ENCODE data around the gene DDRGK1. TPM values are rescaled to one million over a fixed set of nuclear protein-coding genes. Genes with fewer than 3 reads are reported as not detected.
A peak's percentile ranks its signal among the peaks of the same experiment; 100 is the strongest.
"Not testable (repeated sequence)": the region's sequence is repeated elsewhere in the genome, so short reads cannot be mapped to it uniquely, and the experiment has no call there.

DDRGK1 gene
- total RNA-seq, 2 donors from 2014 or later: 50.4 to 70.3 TPM

DNA sequence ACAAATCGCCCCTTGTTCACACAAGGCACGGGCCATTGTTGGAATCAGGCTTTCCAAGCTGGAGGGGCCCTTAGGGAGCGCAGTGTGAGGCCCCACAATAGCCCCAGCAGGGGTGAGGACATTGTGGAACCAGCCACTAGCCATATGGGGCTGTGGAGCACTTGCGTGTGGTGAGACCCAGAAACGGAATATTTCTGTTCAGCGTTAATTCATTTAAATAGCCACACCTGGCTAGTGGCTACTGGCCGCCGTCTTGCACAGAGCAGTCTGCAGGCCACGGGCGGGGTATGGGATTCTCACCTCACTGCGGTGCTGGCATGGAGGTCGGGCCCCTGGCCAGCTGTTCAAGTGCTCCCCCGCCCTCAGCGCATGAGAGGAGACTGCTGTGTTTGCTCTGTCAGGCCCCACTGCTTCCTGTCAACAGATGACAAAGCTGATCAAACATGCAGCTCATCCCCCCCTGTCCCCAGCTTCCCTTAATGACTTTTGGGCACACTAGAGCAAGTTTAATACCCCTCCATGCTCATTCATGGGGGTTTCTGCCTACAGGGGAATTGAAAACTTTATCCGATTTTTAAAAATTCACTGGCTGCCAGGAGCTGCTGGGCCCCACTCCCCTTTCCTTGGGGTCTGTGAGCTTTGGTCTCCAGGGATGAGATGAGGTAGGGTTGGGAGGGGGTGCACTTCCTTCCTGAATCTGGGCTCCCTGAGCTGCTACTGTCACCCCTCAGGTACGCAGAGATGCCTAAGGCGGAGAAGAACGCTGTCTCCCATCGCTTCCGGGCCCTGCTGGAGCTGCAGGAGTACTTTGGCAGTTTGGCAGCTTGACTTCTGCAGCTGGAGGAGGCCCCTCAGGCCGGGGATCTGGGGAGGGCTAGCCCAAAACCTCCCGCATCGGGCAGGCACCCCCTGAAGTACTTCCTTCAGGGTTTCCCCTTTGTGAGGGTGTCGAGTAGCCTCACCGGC is 18.4 kb upstream of the DDRGK1 start:
- ATAC-seq (peak; percentile 17), DNase-seq (peak in 1 of 2 donors; percentile 33)
- intact Hi-C loops (cut with DNase I, micrococcal nuclease): loop anchor here in 1 of 2 donors (10.0 kb wide), 1 partner anchor 52 kb away; no protein-coding TSS in a partner anchor

DNA sequence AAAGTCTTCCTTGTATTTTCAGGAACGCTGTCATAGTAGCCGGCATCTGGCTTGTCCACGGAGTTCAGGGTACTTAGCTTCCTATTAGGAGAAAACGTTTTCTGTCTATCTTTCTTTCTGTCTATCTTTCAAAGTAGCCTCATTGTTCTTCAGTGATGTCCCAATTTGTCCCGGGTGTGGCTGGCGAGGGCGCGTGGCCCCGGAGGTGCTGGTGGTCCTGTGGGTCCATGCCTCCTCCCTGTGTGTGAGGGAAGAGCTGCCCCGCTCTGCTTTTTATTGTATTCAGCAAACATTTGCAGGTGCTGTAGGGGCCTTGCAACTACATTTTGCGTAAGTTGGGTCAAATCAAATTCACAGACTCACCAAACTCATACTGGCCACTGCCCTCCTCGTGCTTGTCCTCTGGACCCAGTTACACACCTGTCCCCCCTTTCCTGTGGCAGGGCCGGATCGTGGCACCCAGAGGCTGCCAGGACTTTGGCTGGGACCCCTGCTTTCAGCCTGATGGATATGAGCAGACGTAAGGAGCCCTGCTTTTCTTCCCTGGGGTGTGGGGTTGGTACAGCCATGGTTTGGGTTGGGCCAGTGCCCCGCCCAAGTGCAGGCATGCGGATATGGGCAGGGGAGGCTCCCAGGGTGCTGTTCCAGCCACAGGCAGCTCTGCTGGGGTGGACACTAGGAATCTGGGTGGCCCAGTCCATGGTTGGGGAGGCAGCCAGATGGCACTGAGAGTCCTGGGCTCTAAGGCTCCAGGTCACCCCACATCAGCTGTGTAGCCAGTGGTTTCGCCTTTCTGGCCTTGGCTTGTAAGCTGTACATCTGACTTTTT is 17.1 kb upstream of the DDRGK1 start:
- intact Hi-C loops (cut with DNase I, micrococcal nuclease): loop anchor here in 1 of 2 donors (10.0 kb wide), 1 partner anchor 53 kb away; no protein-coding TSS in a partner anchor
- DNase-seq (peak; percentile 46 to 55), ATAC-seq (peak; percentile 78)

DNA sequence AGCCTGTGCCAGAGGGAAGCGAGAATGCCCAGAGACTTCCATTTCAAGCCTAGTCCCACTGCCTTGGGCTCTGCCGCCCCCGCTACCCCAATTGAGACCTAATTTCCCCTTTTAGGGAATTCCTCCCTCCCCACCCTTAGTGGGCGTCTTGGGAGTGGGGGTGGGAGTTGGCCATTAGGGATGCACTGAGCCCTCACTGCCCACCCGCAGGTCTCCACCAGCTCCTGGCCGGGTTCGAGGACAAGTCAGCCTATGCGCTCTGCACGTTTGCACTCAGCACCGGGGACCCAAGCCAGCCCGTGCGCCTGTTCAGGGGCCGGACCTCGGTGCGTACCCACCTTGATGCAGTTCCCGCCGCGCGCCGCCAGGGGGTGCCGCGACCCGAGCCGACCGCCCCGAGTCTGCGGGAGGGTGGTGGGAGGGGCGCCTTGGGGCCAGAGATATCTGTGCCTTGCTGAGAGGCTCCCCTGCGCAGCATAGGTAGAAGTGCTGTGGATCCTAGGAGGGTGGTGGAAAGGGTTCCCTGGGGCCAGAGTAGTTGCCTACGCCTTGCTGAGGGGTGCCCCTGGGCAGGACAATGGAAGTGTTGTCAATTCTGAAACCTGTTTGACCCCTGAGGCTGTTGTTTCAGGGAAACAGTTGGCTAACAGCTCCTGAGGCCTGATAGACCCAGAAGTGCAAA is 14.0 kb upstream of the DDRGK1 start:
- peak in 1 of 2 donors; percentile 57 for DNase-seq
- peak; percentile 74 for ATAC-seq
- intact Hi-C loops (cut with DNase I, micrococcal nuclease): no loop called here

DNA sequence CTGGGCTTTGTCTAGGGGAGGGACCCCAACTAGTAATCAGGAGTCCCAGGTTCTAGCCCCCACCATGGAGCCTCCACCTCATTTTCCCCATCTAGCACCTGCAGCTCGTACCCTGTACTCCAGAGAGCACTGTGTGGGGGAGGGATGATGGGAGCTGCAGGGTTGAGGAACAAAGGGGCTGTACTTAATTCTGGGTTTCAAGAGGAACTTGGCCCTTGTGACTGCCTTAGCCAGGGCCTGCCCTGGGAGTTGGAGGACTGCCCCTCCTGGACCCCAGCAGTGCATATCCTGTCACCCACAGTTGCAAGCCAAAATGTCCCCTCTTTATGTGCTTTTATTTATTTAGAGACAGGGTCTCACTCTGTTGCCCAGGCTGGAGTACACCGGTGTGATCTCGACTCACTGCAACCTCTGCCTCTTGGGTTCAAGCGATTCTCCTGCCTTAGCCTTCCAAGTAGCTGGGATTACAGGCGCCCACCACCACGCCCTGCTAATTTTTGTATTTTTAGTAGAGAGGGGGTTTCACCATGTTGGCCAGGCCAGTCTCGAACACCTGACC is 11.0 kb upstream of the DDRGK1 start:
- DNase-seq; intact Hi-C loops (cut with DNase I, micrococcal nuclease); ATAC-seq: not testable (repeated sequence)

DNA sequence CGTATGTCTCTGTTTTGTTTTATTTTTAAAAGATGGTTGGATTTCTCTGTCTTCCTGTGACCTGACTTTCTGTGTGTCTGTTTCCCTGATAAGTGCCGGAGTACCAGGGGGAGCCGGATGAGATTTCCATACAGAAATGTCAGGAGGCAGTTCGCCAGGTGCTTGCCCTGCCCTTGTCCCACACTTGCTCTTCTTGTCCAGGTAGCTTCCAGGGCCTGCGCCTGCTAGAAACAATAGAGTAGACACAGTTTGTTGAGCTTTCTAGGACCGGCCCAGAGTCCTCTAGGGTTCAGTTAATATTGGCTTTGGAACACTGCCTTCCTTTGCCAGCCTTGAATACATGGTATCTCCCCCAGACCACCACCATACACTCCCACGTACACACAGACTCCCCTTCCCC is 8.7 kb upstream of the DDRGK1 start:
- no peak for DNase-seq
- intact Hi-C loops (cut with DNase I, micrococcal nuclease): no loop called here
- ATAC-seq: no peak

DNA sequence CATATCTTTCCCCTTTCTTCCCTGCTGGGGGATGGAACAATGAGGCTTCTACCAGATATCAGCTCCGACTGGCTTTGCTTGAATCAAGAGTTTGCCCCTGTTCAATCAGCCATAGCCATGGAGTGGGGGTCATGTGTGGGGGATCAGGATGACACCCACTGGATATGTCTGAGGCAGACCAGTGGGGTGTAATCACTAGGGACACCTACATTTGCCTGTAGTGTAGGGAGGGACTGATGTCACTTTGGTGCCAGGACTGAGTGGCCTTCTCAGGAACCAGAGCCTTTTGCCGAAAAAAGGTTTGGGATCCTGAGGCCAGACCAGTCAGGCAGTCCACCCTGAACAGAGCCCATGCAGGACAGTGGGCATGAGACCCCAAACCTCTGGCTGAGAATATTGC is 5.9 kb upstream of the DDRGK1 start:
- intact Hi-C loops (cut with DNase I, micrococcal nuclease): no loop called here
- no peak for DNase-seq
- ATAC-seq: no peak

DNA sequence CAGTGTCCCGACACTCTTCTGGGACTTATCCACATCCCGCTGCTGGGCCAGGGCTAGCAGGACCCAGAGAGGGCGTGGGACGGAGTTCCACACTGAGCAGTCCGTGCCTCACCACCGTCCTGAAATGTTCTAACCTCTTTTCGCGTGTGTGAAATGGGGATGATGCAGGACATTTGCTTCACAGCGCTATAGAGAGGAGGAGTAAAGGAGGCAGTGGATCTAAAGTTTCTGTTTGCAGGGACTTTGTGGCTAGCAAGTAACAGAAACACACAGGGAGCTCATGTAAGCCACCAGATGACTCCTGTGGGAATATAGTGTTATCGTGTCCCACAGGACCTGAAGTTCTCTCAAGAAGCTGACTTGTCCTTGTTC is 5.5 kb upstream of the DDRGK1 start:
- peak; percentile 55 for ATAC-seq
- no peak for DNase-seq
- intact Hi-C loops (cut with DNase I, micrococcal nuclease): no loop called here

DNA sequence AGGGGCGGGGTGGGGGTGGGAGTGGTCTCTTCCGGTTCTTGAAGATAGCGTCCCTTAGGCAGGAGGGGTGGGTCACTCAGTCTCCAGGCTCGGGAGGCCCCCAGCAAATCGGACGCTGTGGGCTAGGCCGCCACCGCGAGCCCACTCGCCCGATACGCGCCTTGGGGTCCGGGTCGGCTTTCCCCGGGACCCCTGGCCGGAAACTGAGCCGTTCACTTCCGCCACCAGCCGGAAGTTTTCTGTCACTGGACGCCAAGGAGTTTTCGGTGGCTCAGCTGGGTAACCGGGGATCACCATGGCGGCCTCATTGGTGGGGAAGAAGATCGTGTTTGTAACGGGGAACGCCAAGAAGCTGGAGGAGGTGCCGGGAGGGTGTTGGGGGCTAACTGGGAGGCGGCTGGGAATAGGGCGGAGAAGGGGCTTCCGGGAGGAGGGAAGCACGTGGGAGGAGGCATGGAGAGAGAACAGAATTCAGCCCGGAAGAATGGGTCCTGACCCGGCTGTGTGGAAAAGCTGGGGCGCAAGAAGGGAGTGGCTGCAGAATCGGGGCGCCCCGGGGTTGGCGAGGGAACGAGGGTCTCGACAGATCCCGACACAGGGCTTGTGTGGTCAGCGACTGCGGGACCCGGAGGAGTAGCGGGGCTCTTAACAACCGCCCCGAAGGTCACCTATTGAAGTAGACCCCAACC is 4.9 kb upstream of the DDRGK1 start, which contains the start of gene ITPA:
ITPA (plus strand) TSS at position 242 of the 689 bp plus-strand sequence; CDS start at position 296, 54 bp downstream.
- DNase-seq: peak; percentile 38 to 65
- peak; percentile 61 for ATAC-seq
- intact Hi-C loops (cut with DNase I, micrococcal nuclease): no loop called here

DNA sequence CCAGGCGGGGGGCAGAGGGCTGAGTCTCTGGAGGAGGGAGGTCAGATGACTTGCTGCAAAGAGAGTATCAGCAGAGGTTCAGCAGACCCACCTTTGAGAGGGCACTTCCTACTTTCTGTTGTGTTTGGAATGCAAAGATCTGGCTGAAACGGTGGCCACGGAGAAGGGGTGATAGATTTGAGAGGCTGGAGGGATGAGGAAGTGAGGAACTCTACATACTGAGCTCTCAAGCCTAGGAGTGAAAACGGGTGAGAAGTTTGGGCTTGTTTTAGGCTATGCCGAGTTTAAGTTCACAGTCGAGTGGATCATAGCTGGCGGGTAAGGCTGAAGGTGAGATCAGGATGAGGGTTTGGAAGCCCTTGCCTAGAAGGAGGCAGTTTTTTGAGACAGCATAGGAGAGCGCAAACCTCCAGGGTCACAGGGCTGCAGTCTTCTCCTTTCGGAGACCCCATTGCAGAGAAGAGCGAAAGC is 4.3 kb upstream of the DDRGK1 start:
- ATAC-seq (peak; percentile 6), DNase-seq (peak in 1 of 2 donors; percentile 11)
- intact Hi-C loops (cut with DNase I, micrococcal nuclease): no loop called here

DNA sequence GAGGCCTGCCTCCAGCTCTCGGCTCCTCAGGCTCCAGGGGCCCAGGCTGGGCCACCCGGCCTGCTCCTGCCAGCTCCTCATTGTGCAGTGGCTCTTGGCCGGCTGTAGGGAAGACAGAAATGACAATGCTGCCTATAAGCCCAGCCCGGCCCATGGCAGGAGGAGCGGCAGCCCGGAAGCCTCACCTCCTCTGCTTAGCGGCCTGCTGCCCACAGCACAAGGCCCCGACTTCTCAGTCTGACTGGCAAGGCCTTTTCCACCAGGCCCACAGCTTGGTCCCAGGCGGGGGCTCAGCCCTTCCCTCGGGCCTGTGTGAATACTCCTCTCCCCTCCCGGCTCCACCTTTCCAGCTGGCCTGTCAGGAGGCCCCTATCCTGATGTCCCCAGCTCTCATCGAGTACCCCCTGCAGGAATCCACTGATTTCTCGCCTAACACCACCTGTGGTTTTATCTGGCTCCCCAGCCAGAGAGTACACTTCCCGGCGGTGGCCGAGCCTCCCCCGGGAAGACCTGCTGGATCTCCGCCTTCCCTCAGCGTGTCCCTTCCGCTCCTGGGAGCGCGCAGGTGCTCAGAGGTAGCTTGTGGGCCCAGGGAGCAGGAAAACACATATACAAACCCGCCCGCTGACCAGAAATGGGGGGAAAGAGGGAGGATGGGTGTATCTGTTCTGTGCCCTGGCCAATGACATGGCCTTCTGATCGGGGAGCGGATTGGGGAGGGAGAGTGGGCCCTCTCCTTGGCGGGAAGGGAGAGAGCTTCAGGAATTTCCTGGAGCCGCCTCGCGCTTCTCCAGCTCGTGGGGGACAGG is 963 bp downstream of the DDRGK1 start:
- intact Hi-C loops (cut with DNase I, micrococcal nuclease): no loop called here
- peak; percentile 53 for ATAC-seq
- peak; percentile 40 to 52 for DNase-seq

DNA sequence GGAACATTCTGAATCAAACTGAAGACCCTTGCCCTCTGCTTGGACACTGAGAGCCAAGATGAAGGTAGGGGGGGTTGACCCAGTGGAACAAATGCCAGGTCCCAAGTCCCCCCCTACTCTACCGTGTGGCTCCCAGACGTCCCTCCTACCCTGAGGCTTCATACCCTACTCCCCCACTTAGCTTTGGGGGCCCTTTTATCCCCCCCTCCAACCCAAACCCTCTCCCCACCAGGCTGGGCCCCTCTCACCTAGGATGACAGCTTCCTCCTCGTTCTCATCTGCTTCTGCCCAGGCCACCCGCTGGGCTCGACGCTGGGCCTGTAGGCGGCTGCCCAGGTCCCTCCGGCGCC is 1.5 kb downstream of the DDRGK1 start:
- intact Hi-C loops (cut with DNase I, micrococcal nuclease): no loop called here
- ATAC-seq: no peak
- DNase-seq: no peak

DNA sequence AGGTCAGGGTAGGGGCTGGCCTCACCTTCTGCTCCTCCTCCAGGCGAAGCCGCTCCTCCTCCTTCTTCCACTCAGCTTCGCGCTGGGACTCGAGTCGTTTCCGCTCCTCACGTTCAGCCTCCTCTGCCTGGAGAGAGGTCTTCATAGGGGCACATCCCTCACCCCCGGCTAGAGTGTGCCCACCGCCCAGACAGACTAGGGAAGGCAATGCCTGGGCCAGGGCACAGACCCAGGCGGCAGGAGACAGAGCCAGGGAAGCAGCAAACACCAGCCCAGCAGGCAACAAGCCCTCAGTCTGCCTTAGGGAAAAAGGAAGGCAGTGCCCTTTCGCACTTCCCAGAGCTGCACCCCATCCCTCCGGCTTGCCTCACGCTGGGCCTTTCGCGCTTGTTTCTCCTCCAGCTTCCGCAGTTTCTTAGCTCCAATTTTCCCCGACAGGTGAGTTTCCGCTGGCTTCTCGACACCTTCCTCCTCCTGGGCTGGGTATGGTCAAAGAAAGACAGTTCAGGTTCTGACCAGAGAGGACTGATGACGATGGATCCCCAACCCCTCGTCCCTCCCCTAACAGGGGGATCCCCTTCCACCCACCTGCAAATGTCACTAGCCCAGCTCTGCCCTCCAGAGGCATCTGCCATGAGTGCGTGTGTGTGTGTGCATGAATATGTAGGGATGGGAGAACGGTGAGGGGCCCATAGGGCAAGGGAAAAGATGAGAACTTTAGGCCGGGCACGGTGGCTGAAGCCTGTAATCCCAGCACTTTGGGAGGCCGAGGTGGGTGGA is 4.3 kb downstream of the DDRGK1 start:
- intact Hi-C loops (cut with DNase I, micrococcal nuclease): no loop called here
- no peak for DNase-seq
- no peak for ATAC-seq

DNA sequence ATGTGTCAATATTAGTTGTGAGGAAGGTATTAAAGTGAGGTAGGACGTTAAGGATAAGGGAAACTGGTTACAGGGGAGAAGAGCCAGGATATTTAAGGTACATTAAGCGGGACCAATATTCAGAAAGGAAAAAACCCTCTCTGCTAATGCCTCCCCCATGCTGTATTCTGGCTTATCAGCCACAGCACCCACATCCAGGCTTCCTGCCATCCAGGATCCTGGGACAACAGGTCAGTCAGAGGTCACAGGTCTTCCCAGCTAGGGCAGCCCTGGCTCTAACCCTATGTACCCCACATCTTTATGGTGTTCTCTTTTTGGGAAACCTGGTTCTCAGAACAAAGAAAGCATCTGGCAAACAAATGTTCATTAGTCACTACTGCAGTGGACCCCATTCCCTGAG is 5.3 kb downstream of the DDRGK1 start:
- DNase-seq (no peak), ATAC-seq (no peak)
- intact Hi-C loops (cut with DNase I, micrococcal nuclease): no loop called here

DNA sequence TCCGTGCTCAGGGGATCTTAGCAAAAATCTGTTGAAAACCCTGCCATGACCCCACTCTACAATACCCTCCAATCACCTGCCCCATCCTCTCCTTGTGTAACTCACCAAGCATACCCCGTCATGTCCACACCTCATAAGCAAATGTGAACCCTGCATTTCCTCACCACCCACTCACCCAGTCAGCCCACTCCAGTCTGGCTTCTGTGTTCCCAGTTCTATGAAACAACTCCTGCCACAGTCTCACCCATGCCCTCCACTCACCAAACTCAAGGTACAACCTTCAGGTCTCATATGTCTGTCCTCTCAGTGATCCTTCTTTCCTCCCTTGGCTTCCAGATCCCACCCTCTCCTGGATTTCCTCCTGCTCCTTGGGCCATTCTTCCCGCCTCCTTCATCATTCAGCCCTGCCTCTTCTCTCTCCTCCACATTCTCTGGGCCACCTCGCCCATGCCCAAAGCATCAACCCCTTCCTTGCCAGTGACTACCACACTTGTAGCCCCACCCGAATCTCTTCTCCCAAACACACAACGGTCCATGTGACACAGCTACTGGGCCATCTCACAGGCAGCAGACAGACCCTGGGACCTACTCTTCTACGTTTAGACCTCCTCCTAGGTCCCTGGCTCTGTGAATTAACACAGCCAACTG is 8.8 kb downstream of the DDRGK1 start:
- ATAC-seq (no peak), DNase-seq (no peak)
- intact Hi-C loops (cut with DNase I, micrococcal nuclease): no loop called here

DNA sequence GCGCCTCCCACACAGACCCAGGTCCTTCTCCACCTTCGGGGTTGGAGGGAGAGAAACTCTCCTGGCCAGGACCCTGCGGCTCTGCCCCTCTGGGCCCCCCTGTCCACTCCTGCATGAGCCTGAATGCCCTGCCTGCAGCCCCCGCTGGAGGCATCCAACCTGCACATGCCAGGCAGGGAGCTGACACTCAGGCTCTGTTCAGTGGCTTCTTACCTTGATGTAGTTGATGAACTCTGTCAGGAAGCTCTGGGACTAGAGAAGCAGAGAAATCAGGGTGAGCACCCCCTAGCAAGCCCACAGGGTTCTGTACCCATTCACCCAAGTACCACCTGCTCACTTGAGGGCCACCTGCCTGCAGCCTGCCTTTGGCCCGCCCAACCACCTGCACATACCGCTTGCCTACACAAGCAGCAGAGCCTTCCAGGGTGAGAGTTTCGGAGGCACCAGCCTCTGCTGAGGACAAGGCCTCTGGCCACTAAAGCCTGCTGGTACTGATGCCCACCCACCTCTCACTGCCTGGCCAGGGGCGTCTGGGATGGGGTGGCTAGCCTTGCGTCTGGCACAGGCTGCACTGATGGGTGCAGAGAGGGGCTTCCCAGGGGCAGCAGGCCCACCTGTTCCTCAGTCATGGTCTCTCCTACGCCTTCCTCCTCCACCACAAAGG is 9.7 kb downstream of the DDRGK1 start:
- ATAC-seq: no peak
- intact Hi-C loops (cut with DNase I, micrococcal nuclease): no loop called here
- DNase-seq: no peak
